Upper lobe of left lung (tissue), 4 donors: Measurements from ENCODE around the gene CEP162.

Source experiments
- POLR2AphosphoS5 ChIP-seq, 2 donors: sonication (generic); formaldehyde crosslinking; IDR thresholded peaks; one replicate each; pipeline ENCODE4 v1.5.1; 2017; ENCODE audit warnings: antibody characterized with exemption in 2 of 2
- TF ChIP-seq, protein P1 (sequence below), 6 experiments: fragments of 450-650 bp in 4 of 6; fragments of 200-600 bp in 2 of 6; sonication (generic) in 2 of 6; IDR thresholded peaks; one replicate each; pipeline ENCODE4 v1.5.1; 2016 to 2019; ENCODE audit warnings: antibody characterized with exemption in 6 of 6

DNA sequence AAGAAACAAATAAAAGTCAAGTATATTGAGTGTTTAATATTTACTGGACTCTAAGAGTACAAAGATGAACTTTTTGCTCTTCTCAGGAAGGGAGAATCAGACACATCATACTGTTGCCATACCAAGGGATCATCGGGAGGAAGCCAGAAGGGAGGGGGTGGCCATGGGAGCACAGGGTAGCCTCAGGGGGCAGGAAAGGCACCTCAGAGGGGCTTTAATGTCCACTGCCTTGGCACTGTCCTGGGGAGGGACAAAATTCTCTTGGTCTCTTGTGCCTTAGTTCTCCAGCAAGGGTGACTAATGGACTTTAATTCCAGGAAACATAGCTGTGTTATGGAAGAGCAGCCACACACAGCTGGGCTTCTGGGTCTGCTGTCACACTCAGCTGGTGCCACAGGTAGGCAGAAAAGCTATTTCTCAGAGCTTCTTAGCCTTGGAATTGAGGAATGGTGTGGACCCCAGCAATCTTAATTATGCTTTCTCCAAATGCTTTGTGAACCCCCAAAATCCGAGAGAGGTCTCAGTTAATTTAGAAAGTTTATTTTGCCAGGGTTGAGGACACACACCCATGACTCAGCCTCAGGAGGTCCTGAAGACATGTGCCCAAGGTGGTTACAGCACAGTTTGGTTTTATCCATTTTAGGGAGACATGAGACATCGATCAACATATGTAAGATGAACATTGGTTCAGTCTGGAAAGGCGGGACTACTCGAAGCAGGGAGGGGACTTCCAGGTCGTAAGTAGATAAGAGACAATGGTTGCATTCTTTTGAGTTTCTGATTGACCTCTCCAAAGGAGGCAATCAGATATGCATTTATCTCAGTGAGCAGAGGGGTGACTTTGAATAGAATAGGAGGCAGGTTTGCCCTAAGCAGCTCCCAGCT is 140.7 kb downstream of the CEP162 start:
- TF ChIP-seq, protein P1, sequence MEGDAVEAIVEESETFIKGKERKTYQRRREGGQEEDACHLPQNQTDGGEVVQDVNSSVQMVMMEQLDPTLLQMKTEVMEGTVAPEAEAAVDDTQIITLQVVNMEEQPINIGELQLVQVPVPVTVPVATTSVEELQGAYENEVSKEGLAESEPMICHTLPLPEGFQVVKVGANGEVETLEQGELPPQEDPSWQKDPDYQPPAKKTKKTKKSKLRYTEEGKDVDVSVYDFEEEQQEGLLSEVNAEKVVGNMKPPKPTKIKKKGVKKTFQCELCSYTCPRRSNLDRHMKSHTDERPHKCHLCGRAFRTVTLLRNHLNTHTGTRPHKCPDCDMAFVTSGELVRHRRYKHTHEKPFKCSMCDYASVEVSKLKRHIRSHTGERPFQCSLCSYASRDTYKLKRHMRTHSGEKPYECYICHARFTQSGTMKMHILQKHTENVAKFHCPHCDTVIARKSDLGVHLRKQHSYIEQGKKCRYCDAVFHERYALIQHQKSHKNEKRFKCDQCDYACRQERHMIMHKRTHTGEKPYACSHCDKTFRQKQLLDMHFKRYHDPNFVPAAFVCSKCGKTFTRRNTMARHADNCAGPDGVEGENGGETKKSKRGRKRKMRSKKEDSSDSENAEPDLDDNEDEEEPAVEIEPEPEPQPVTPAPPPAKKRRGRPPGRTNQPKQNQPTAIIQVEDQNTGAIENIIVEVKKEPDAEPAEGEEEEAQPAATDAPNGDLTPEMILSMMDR (IDR thresholded peaks at IDR 0.05) = no peak
- no peak for TF ChIP-seq POLR2AphosphoS5 (IDR thresholded peaks at IDR 0.05)
